ENCODE measurements around the gene OTULINL.
A peak's percentile ranks its signal among the peaks of the same experiment; 100 is the strongest.

Gene OTULINL

DNA sequence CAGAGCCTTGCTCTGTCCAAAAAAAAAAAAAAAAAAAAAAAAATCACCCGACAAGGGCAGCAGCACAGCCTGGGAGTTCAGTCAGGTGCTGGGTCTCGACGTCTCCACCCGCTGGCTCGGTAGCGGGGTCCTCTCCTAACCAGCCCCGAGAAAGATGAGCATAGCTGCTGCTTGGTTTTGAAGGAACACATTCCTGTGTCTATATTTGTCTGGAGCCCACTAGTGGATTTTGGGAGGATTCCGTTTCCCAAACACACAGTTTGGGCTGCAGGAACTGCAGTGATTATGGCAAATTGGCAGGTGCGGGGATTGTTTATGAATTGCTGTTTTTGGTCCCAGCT, 1.2 kb downstream of the OTULINL start:
- DNase-seq = no peak
- no peaks in the 10 kb centered on the region for H3K27me3 ChIP-seq
- no peaks in the 10 kb centered on the region for H3K36me3 ChIP-seq
- H3K4me3 ChIP-seq (ENCODE audit: low read depth, low read length) = peak overlapping the region; percentile 72
- H3K9me3 ChIP-seq = no peaks in the 10 kb centered on the region; the same call in 1 of the 2 replicates
- TF ChIP-seq, protein P1, sequence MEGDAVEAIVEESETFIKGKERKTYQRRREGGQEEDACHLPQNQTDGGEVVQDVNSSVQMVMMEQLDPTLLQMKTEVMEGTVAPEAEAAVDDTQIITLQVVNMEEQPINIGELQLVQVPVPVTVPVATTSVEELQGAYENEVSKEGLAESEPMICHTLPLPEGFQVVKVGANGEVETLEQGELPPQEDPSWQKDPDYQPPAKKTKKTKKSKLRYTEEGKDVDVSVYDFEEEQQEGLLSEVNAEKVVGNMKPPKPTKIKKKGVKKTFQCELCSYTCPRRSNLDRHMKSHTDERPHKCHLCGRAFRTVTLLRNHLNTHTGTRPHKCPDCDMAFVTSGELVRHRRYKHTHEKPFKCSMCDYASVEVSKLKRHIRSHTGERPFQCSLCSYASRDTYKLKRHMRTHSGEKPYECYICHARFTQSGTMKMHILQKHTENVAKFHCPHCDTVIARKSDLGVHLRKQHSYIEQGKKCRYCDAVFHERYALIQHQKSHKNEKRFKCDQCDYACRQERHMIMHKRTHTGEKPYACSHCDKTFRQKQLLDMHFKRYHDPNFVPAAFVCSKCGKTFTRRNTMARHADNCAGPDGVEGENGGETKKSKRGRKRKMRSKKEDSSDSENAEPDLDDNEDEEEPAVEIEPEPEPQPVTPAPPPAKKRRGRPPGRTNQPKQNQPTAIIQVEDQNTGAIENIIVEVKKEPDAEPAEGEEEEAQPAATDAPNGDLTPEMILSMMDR (IDR thresholded peaks at IDR 0.05; ENCODE audit: low read depth, low read length) = no peak; the same call in none of the 2 replicates
- H3K4me1 ChIP-seq = no peaks in the 10 kb centered on the region

DNA sequence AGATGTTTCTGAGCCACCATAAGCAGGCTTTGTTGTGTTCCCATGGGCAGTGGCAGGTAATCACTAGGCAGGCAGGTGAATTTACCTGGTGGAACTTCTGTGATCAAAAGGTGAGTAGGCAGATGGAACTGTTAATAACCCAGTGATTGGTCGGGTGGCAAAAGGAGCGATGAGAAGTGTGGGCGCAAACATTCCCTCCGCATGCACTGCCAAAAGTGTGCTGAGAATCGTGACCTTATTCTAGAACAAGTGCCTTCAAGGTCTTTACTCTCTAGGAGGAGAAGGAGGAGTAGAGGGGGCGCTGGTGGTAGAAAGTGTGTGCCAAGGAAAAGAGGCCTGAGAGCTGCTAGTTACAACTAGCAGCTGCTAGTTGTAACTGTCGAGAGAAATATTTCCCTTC, 3.3 kb downstream of the OTULINL start:
- no peaks in the 10 kb centered on the region for H3K27me3 ChIP-seq
- H3K4me1 ChIP-seq = no peaks in the 10 kb centered on the region
- DNase-seq = no peak
- H3K4me3 ChIP-seq (ENCODE audit: low read depth, low read length) = no peak overlapping the region
- TF ChIP-seq, protein P1 (IDR thresholded peaks at IDR 0.05; ENCODE audit: low read depth, low read length) = no peak
- H3K9me3 ChIP-seq = no peaks in the 10 kb centered on the region
- H3K36me3 ChIP-seq = no peaks in the 10 kb centered on the region

DNA sequence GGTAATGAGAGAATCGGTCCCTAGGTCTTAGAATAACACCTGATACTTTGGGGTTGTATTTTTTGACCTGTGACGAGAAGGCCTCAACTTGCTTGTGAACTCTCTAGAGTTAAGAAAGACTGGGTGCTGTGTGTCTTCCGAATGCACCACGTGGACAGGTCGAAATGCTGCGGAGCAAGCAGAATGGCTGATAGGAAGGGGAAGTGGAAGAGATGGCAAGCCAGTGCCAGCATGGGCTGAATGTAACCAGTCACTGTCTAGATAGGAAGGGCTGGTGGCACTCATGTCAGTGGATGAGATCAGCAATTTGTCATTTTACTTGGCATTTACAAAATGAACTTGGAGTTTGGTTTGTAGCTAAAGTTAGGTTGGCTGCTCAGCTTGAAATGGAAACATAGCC, 5.6 kb downstream of the OTULINL start:
- no peaks in the 10 kb centered on the region for H3K36me3 ChIP-seq
- DNase-seq = no peak
- H3K27me3 ChIP-seq = no peaks in the 10 kb centered on the region
- H3K9me3 ChIP-seq = no peaks in the 10 kb centered on the region
- H3K4me1 ChIP-seq = peaks cover 12% of the 10 kb centered on the region
- TF ChIP-seq, protein P1 (IDR thresholded peaks at IDR 0.05; ENCODE audit: low read depth, low read length) = no peak
- H3K4me3 ChIP-seq (ENCODE audit: low read depth, low read length) = no peak overlapping the region

DNA sequence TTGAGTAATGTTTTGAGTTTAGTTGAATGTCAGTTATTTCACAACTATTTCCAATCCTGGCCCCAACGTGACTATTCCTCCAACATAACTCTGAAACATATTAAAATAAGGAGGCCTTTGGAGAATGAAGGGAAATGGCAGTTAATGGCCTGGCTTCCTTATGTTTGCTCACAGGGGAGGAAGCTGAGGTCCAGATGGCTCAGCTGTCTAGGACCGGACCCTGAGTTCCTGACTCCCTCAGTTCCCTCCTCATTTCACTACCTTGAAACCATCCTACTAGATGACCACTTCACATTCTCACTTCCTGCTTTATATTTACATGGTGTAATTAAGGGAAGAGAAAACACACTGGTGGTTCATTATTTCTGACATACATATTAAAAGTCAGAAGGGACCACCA, 6.6 kb downstream of the OTULINL start:
- Histone ChIP-seq H3K27me3 (no peaks in the 10 kb centered on the region), H3K36me3 (no peaks in the 10 kb centered on the region), H3K4me3 (ENCODE audit: low read depth, low read length) (no peak overlapping the region), H3K9me3 (no peaks in the 10 kb centered on the region), H3K4me1 (peaks cover 13% of the 10 kb centered on the region)
- no peak for DNase-seq
- TF ChIP-seq, protein P1 (IDR thresholded peaks at IDR 0.05; ENCODE audit: low read depth, low read length) = no peak

GRCh38 chr5:14588758-14589543, 7.4 kb downstream of the OTULINL start:
- peaks cover 21% of the 10 kb centered on the region for H3K4me1 ChIP-seq
- H3K27me3 ChIP-seq = no peaks in the 10 kb centered on the region
- no peak for DNase-seq
- no peaks in the 10 kb centered on the region for H3K36me3 ChIP-seq
- TF ChIP-seq, protein P1 (IDR thresholded peaks at IDR 0.05; ENCODE audit: low read depth, low read length) = no peak
- H3K4me3 ChIP-seq (ENCODE audit: low read depth, low read length) = no peak overlapping the region
- no peaks in the 10 kb centered on the region for H3K9me3 ChIP-seq

DNA sequence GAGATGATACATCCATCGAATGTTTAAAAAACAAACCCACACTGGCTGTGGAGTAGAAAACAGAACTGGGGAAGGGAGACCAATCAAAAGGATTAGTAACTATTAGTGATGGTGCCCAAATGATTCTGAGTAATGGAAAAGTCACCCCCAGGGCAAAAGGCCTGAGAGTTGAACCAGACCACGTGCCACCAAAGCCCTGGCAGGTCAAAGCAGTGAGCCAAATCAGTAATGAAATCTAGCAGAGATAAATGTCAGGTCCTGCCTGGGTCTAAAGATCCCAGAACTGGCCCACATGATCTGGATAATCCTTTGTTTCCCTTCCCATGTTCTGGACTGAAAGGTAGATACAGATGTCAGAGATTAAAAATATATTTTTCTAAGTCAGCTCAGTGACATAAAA, 9.4 kb downstream of the OTULINL start:
- H3K9me3 ChIP-seq = no peaks in the 10 kb centered on the region
- no peaks in the 10 kb centered on the region for H3K27me3 ChIP-seq
- peak; percentile 46 for DNase-seq
- peaks cover 37% of the 10 kb centered on the region for H3K4me1 ChIP-seq
- H3K36me3 ChIP-seq = no peaks in the 10 kb centered on the region
- H3K4me3 ChIP-seq (ENCODE audit: low read depth, low read length) = no peak overlapping the region
- TF ChIP-seq, protein P1 (IDR thresholded peaks at IDR 0.05; ENCODE audit: low read depth, low read length) = no peak
